ENCODE results near the gene RAMACL.

DNA sequence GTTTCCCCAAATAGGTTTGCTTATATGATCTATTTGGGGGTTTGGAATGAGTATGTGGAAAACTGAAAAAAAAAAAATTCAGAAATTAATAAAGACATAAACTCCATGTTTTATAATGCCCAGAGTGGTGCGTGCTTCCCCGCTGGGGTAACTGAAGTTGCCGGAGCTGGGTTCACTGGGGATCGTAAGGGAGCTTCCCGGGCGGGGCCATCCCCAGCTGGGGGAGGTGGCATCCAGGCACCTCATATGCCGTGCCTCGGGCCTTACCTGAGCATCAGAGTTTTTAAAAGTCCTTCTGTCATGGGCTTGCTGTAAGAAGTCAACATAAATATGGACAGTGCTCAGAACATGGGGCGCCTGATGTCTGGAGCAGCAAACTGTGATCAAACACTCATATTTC lies 17.9 kb upstream of the RAMACL start:
- TF ChIP-seq, protein P1, sequence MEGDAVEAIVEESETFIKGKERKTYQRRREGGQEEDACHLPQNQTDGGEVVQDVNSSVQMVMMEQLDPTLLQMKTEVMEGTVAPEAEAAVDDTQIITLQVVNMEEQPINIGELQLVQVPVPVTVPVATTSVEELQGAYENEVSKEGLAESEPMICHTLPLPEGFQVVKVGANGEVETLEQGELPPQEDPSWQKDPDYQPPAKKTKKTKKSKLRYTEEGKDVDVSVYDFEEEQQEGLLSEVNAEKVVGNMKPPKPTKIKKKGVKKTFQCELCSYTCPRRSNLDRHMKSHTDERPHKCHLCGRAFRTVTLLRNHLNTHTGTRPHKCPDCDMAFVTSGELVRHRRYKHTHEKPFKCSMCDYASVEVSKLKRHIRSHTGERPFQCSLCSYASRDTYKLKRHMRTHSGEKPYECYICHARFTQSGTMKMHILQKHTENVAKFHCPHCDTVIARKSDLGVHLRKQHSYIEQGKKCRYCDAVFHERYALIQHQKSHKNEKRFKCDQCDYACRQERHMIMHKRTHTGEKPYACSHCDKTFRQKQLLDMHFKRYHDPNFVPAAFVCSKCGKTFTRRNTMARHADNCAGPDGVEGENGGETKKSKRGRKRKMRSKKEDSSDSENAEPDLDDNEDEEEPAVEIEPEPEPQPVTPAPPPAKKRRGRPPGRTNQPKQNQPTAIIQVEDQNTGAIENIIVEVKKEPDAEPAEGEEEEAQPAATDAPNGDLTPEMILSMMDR (IDR thresholded peaks at IDR 0.05) = no peak
- TF ChIP-seq POLR2A (IDR thresholded peaks at IDR 0.05) = no peak
